A673 (cell line): ENCODE results near the gene CACNA2D3. TPM values are rescaled to one million over a fixed set of nuclear protein-coding genes. Genes with fewer than 3 reads are reported as not detected.

Experiments used
- BruUV-seq: library from RNA; stranded (reverse); fragments of 400-500 nt; replicated peaks from 2 replicates; lab custom pipeline; 2021; lab: Mats Ljungman, UMichigan
- CTCF ChIA-PET: fragments of 300-600 bp; sonication (Branson Sonifier 250); formaldehyde crosslinking; loops from one replicate; lab custom pipeline; 2022; ENCODE audit warnings: antibody characterized with exemption; lab: Charles Lee
- POLR2A ChIA-PET: fragments of 300-600 bp; sonication (Branson Sonifier 250); formaldehyde crosslinking; loops from one replicate; lab custom pipeline; 2022; ENCODE audit warnings: antibody characterized with exemption; ENCODE audit not compliant: low non-redundant PET; lab: Charles Lee
- DNase-seq: peaks from one replicate; pipeline ENCODE4 v3.0.0-alpha.2; 2015; ENCODE audit warnings: low spot score
- H3K27ac ChIP-seq: fragments of 200-600 bp; sonication (generic); 2 replicates; pipeline ENCODE4 v1.5.1; 2016; ENCODE audit warnings: mixed run types, low read depth, mild to moderate bottlenecking, mixed read lengths, antibody characterized with exemption, low read length; ENCODE audit not compliant: poor library complexity, severe bottlenecking
- H3K27me3 ChIP-seq: fragments of 200-600 bp; sonication (generic); replicated peaks from 2 replicates; pipeline ENCODE4 v1.6.1; 2017; ENCODE audit warnings: mixed run types, low read depth, mild to moderate bottlenecking, mixed read lengths, antibody characterized with exemption, low read length; ENCODE audit not compliant: insufficient read depth, poor library complexity
- H3K36me3 ChIP-seq: fragments of 200-600 bp; sonication (generic); 2 replicates; pipeline ENCODE4 v1.6.1; 2016; ENCODE audit warnings: mixed run types, mild to moderate bottlenecking, mixed read lengths, antibody characterized with exemption, low read length; ENCODE audit not compliant: insufficient read depth, poor library complexity, severe bottlenecking
- H3K4me1 ChIP-seq: fragments of 200-600 bp; sonication (generic); 2 replicates; pipeline ENCODE4 v1.6.1; 2017; ENCODE audit warnings: mixed run types, mild to moderate bottlenecking, mixed read lengths, antibody characterized with exemption, low read length; ENCODE audit not compliant: insufficient read depth, poor library complexity, severe bottlenecking
- H3K4me3 ChIP-seq: fragments of 200-600 bp; sonication (generic); 2 replicates; pipeline ENCODE4 v1.5.1; 2016; ENCODE audit warnings: low read depth, mixed run types, mild to moderate bottlenecking, mixed read lengths, low read length; ENCODE audit not compliant: poor library complexity, severe bottlenecking
- H3K9me3 ChIP-seq: fragments of 200-600 bp; sonication (generic); 2 replicates; pipeline ENCODE4 v1.6.1; 2016; ENCODE audit warnings: mixed run types, low read depth, mild to moderate bottlenecking, mixed read lengths, antibody characterized with exemption, low read length; ENCODE audit not compliant: poor library complexity, severe bottlenecking
- EZH2 ChIP-seq: fragments of 200-600 bp; sonication (generic); IDR thresholded peaks from 2 replicates; pipeline ENCODE4 v1.6.1; 2017; ENCODE audit warnings: borderline replicate concordance, low read depth, mild to moderate bottlenecking, mixed read lengths, antibody characterized with exemption, low read length; ENCODE audit not compliant: poor library complexity, severe bottlenecking
- intact Hi-C: fragments of 100-400 bp; cut with micrococcal nuclease; formaldehyde crosslinking; loops from one replicate; pipeline ENCODE4 v1.10.0; 2022; ENCODE audit not compliant: unreplicated experiment
- total RNA-seq: library from RNA; stranded (reverse); gene quantifications from 2 replicates; pipeline ENCODE4 v1.2.3, GENCODE V29; 2021
- TF ChIP-seq, protein P1 (sequence below): fragments of 300-800, 200-600 bp; sonication (generic); conservative IDR thresholded peaks from 2 replicates; pipeline ENCODE4 v1.5.1; 2017; ENCODE audit warnings: low read depth, mild to moderate bottlenecking, antibody characterized with exemption, low read length, moderate library complexity, mixed read lengths

The CACNA2D3 gene
- total RNA-seq, 1 experiment from 2014 or later, result not detected

DNA sequence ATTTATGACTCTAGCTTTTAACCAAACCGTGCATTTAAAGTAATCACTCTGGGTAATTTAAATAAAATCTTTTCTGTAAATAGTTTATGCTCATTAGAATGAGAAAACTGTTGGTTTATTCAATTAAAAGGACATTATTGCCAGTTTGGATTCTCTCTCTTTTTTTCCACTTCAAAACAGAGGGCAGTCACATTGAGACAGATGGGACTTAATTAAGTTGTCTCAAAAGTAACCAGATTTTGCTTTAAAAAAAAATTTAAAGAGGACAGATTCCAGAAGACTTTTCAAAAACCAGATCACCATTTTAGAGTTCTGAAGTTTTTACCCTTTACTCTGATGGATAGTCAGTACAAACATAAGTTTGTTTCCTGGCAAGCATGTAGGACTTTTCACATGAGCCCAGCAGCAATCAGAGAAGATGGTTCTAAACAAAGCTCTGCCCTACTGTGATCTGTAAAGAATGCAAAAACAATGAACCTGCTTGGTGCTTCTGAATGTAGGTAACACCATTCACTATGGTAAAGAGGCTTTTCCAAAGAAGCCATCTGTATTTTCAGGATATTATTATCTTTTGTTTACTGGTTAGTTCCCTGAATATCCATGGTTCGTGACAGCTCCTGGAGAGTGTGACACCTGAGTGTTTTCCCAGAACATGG is 669.3 kb downstream of the CACNA2D3 start:
- Histone ChIP-seq H3K27ac (no peak overlapping the region), H3K27me3 (no peaks in the 10 kb centered on the region), H3K4me1 (no peaks in the 10 kb centered on the region), H3K9me3 (no peaks in the 10 kb centered on the region), H3K4me3 (no peak overlapping the region), H3K36me3 (no peaks in the 10 kb centered on the region)
- TF ChIP-seq EZH2, result no peak
- TF ChIP-seq, protein P1, sequence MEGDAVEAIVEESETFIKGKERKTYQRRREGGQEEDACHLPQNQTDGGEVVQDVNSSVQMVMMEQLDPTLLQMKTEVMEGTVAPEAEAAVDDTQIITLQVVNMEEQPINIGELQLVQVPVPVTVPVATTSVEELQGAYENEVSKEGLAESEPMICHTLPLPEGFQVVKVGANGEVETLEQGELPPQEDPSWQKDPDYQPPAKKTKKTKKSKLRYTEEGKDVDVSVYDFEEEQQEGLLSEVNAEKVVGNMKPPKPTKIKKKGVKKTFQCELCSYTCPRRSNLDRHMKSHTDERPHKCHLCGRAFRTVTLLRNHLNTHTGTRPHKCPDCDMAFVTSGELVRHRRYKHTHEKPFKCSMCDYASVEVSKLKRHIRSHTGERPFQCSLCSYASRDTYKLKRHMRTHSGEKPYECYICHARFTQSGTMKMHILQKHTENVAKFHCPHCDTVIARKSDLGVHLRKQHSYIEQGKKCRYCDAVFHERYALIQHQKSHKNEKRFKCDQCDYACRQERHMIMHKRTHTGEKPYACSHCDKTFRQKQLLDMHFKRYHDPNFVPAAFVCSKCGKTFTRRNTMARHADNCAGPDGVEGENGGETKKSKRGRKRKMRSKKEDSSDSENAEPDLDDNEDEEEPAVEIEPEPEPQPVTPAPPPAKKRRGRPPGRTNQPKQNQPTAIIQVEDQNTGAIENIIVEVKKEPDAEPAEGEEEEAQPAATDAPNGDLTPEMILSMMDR, result no peak
- no TSS peak for BruUV-seq
- CTCF ChIA-PET, result interaction anchor here (0.5 kb wide), 1 partner anchor 1500 kb away, joined by 5 read pairs; no protein-coding TSS in a partner anchor
- intact Hi-C loops, result no loop called here
- DNase-seq, result no peak
- POLR2A ChIA-PET, result no interaction called here

DNA sequence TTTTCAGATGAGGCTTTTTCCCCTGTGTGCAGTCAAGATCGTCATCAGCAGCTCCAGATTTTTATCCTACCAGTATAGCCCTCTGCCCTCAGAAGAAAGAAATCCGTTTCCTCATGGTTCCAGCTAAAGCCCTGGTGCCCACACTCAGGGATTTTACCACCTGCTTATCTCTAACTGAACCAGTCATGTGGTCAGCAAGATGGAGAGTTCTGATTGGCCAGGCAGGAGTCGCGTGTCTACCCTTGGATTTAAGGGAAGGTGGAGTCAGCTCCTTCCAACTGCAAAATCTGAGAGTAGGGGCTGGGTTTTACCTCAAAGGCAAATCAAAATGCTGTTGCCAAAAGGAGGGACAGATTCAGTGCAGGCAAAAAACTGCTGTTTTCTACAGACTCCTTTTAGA is 670.2 kb downstream of the CACNA2D3 start:
- no peak for TF ChIP-seq EZH2
- TF ChIP-seq, protein P1, result no peak
- intact Hi-C loops, result no loop called here
- no peaks in the 10 kb centered on the region for H3K9me3 ChIP-seq
- ChIA-PET POLR2A (no interaction called here), CTCF (interaction anchor here (0.5 kb wide), 1 partner anchor 1499 kb away, joined by 5 read pairs; no protein-coding TSS in a partner anchor)
- no peaks in the 10 kb centered on the region for H3K36me3 ChIP-seq
- H3K4me1 ChIP-seq, result no peaks in the 10 kb centered on the region
- H3K27ac ChIP-seq, result no peak overlapping the region
- no peak overlapping the region for H3K4me3 ChIP-seq
- BruUV-seq, result no TSS peak
- H3K27me3 ChIP-seq, result no peaks in the 10 kb centered on the region
- DNase-seq, result no peak

DNA sequence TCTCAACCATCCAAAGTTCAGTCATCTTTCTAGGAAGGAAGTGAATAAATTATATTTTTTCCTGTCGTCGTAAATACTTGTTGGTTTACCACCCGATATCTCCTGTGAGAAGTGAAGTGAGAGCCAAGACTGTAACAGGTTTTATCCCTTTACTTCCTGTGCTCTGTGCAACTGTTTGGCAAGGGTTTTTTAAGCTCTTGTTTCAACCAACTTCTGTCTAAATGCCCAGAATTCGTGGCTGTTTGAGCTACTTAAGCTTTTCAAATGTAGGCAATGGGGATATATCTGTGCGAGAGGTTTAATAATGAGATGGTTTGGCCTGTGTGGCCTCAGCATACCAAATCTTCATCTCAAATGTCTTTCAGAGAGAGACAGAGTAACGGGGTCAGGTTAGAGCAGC is 670.8 kb downstream of the CACNA2D3 start:
- no peaks in the 10 kb centered on the region for H3K27me3 ChIP-seq
- H3K4me3 ChIP-seq, result no peak overlapping the region
- no peaks in the 10 kb centered on the region for H3K36me3 ChIP-seq
- no peak for TF ChIP-seq EZH2
- TF ChIP-seq, protein P1, result no peak
- ChIA-PET POLR2A (no interaction called here), CTCF (no interaction called here)
- DNase-seq, result no peak
- intact Hi-C loops, result no loop called here
- H3K27ac ChIP-seq, result no peak overlapping the region
- no peaks in the 10 kb centered on the region for H3K9me3 ChIP-seq
- BruUV-seq, result no TSS peak
- no peaks in the 10 kb centered on the region for H3K4me1 ChIP-seq
